Trophoblast cell (in vitro differentiated cells and primary cell): ENCODE data around the gene TUBB1.

Source experiments
- DNase-seq, 2 donors: peaks; one replicate each; pipeline ENCODE4 v3.0.0-alpha.2; 2016
- H2AFZ ChIP-seq: 2 replicates; pipeline ENCODE4 v1.6.1; 2013; ENCODE audit warnings: low read length, moderate library complexity, mild to moderate bottlenecking; ENCODE audit not compliant: insufficient read depth, poor library complexity
- H2AK5ac ChIP-seq: 2 replicates; pipeline ENCODE4 v1.6.1; 2013; ENCODE audit warnings: mild to moderate bottlenecking, low read length
- H2BK120ac ChIP-seq: 2 replicates; pipeline ENCODE4 v1.6.1; 2013; ENCODE audit warnings: low read length, mild to moderate bottlenecking, moderate library complexity; ENCODE audit not compliant: insufficient read depth, poor library complexity
- H2BK12ac ChIP-seq: 2 replicates; pipeline ENCODE4 v1.6.1; 2013; ENCODE audit warnings: mild to moderate bottlenecking, low read length, moderate library complexity
- H2BK5ac ChIP-seq: 2 replicates; pipeline ENCODE4 v1.6.1; 2013; ENCODE audit warnings: low read length, low read depth, moderate library complexity, mild to moderate bottlenecking; ENCODE audit not compliant: poor library complexity
- H3K14ac ChIP-seq: 2 replicates; pipeline ENCODE4 v1.6.1; 2013; ENCODE audit warnings: mild to moderate bottlenecking, low read length
- H3K18ac ChIP-seq: 2 replicates; pipeline ENCODE4 v1.6.1; 2013; ENCODE audit warnings: mild to moderate bottlenecking, low read length
- H3K23ac ChIP-seq: 2 replicates; pipeline ENCODE4 v1.6.1; 2013; ENCODE audit warnings: low read length
- H3K27ac ChIP-seq: 2 replicates; pipeline ENCODE4 v1.5.1; 2013; ENCODE audit warnings: low read depth, mild to moderate bottlenecking, inconsistent platforms, low read length, moderate library complexity
- H3K27me3 ChIP-seq: 2 replicates; pipeline ENCODE4 v1.6.1; 2013; ENCODE audit warnings: inconsistent platforms, mild to moderate bottlenecking, low read length, moderate library complexity; ENCODE audit not compliant: insufficient read depth
- H3K36me3 ChIP-seq, 2 experiments: 1 replicate in 1 of 2; 2 replicates in 1 of 2; pipeline ENCODE4 v1.6.1; 2013; ENCODE audit warnings: low read length in 2 of 2, mild to moderate bottlenecking in 2 of 2, moderate library complexity in 1 of 2; ENCODE audit not compliant: insufficient read depth in 2 of 2, control insufficient read depth in 1 of 2
- H3K4ac ChIP-seq: 2 replicates; pipeline ENCODE4 v1.6.1; 2013; ENCODE audit warnings: low read depth, mild to moderate bottlenecking, low read length, moderate library complexity
- H3K4me1 ChIP-seq, 2 experiments: 1 replicate in 1 of 2; 2 replicates in 1 of 2; pipeline ENCODE4 v1.6.1; 2013; ENCODE audit warnings: low read length in 2 of 2, mild to moderate bottlenecking in 2 of 2, moderate library complexity in 1 of 2; ENCODE audit not compliant: insufficient read depth in 2 of 2, control insufficient read depth in 1 of 2
- H3K4me2 ChIP-seq: 2 replicates; pipeline ENCODE4 v1.6.1; 2013; ENCODE audit warnings: inconsistent platforms, mild to moderate bottlenecking, low read length, moderate library complexity
- H3K4me3 ChIP-seq: 2 replicates; pipeline ENCODE4 v1.5.1; 2013; ENCODE audit warnings: mild to moderate bottlenecking, low read depth, low read length, inconsistent platforms
- H3K79me1 ChIP-seq: one replicate; pipeline ENCODE4 v1.6.1; 2013; ENCODE audit warnings: low read length
- H3K79me2 ChIP-seq: 2 replicates; pipeline ENCODE4 v1.6.1; 2013; ENCODE audit warnings: low read length, mild to moderate bottlenecking; ENCODE audit not compliant: control insufficient read depth, insufficient read depth, poor library complexity
- H3K9ac ChIP-seq: 2 replicates; pipeline ENCODE4 v1.6.1; 2013; ENCODE audit warnings: mild to moderate bottlenecking, low read length
- H3K9me3 ChIP-seq: 2 replicates; pipeline ENCODE4 v1.6.1; 2013; ENCODE audit warnings: low read depth, mild to moderate bottlenecking, control low read depth, inconsistent platforms, low read length; ENCODE audit not compliant: insufficient read depth
- H4K12ac ChIP-seq: 2 replicates; pipeline ENCODE4 v1.6.1; 2013; ENCODE audit warnings: low read depth, mild to moderate bottlenecking, low read length, moderate library complexity
- H4K8ac ChIP-seq: 2 replicates; pipeline ENCODE4 v1.6.1; 2013; ENCODE audit warnings: low read depth, mild to moderate bottlenecking, low read length, moderate library complexity
- H4K91ac ChIP-seq: one replicate; pipeline ENCODE4 v1.6.1; 2013; ENCODE audit warnings: low read depth, mild to moderate bottlenecking, low read length, moderate library complexity
- WGBS: extraction: QIAGEN DNeasy Blood & Tissue Kit; methylation state at CpG from one replicate; pipeline ENCODE4 v1.1.7; 2013; ENCODE audit warnings: missing lambda C conversion rate; ENCODE audit not compliant: insufficient read length, insufficient coverage; ENCODE audit errors: extremely low coverage; 5-methylcytosine and 5-hydroxymethylcytosine counted together

TUBB1 gene

GRCh38 chr20:59042796-59043631 lies 23.8 kb downstream of the TUBB1 start:
- DNase-seq, result peak; percentile 95 to 99
- WGBS, result no CpG with 5 or more reads among the region's 66 CpGs

DNA sequence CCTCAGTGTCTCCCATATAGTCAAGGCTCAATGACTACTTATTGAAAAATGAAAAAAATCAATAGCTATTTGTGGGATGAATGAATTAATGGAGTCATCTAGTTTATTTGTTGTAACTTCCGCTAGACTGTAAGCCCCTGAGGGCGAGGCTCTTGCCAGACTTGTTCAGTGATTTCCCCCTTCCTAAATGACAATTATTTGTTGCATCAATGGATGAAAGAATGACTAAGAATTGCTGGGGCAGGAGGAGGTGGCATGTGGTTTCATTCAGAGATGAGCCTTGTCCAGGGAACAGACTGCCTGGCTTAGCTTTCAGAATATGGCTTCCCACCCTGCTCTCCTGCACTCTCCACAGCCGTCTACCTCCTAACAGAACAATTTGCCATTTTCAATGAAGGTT lies 24.5 kb downstream of the TUBB1 start:
- no peak overlapping the region for H2BK120ac ChIP-seq
- H3K18ac ChIP-seq, result no peak overlapping the region
- H3K4me2 ChIP-seq, result no peak overlapping the region
- WGBS, result no CpG with 5 or more reads among the region's 3 CpGs
- no peak overlapping the region for H3K27ac ChIP-seq
- no peak overlapping the region for H2BK12ac ChIP-seq
- no peak overlapping the region for H3K4ac ChIP-seq
- no peak overlapping the region for H3K9ac ChIP-seq
- no peaks in the 10 kb centered on the region for H3K36me3 ChIP-seq
- H3K79me1 ChIP-seq, result peaks cover 6% of the 10 kb centered on the region
- peaks cover 3% of the 10 kb centered on the region for H3K79me2 ChIP-seq
- H4K91ac ChIP-seq, result no peak overlapping the region
- no peak overlapping the region for H2AFZ ChIP-seq
- H3K27me3 ChIP-seq, result no peaks in the 10 kb centered on the region
- no peak overlapping the region for H3K4me3 ChIP-seq
- H4K8ac ChIP-seq, result no peak overlapping the region
- H3K9me3 ChIP-seq, result no peaks in the 10 kb centered on the region
- H3K14ac ChIP-seq, result no peak overlapping the region
- peak; percentile 62 to 75 for DNase-seq
- H4K12ac ChIP-seq, result no peak overlapping the region
- H2AK5ac ChIP-seq, result no peak overlapping the region
- H3K4me1 ChIP-seq, result peaks cover 0 to 8% of the 10 kb centered on the region in 2 experiments
- H3K23ac ChIP-seq, result no peak overlapping the region
- no peak overlapping the region for H2BK5ac ChIP-seq

More at GRCh38 chr20:59042796-59043631, 23.8 kb downstream of the TUBB1 start:
- Histone ChIP-seq H4K8ac (peak overlapping the region; percentile 55), H2BK5ac (no peak overlapping the region), H3K4me2 (peak overlapping the region; percentile 81), H2BK120ac (no peak overlapping the region), H3K79me1 (peaks cover 6% of the 10 kb centered on the region), H3K14ac (no peak overlapping the region), H3K18ac (no peak overlapping the region), H4K91ac (no peak overlapping the region), H2AK5ac (no peak overlapping the region), H3K36me3 (no peaks in the 10 kb centered on the region), H4K12ac (peak overlapping the region; percentile 13), H3K4me3 (peak overlapping the region; percentile 81), H3K27ac (no peak overlapping the region), H3K79me2 (peaks cover 3% of the 10 kb centered on the region), H2BK12ac (no peak overlapping the region), H3K23ac (no peak overlapping the region), H3K27me3 (no peaks in the 10 kb centered on the region), H3K9ac (peak overlapping the region; percentile 50), H3K9me3 (no peaks in the 10 kb centered on the region), H3K4ac (no peak overlapping the region), H2AFZ (no peak overlapping the region), H3K4me1 (peaks cover 0 to 8% of the 10 kb centered on the region in 2 experiments)

DNA sequence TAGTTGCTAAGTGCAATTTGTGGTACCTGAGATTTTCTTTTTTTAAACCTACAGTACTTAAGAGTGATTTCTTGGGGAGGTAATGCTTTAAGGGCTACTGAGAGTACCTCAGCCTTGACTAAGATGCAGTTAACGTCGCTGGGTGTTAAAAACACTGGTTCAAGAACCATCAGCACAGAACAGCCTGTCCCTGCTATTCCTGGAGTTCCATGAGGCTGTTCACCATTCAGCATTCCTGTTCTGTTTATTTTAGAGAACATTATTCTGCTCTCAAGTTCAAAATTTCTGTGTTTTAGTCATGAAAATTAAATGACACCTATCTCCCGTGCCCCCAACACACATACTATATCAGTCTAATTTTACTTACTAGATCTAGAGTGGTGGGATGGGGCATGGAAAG lies 25.1 kb downstream of the TUBB1 start:
- Histone ChIP-seq H2BK12ac (no peak overlapping the region), H2AFZ (no peak overlapping the region), H3K27ac (no peak overlapping the region), H3K4me3 (no peak overlapping the region), H4K91ac (no peak overlapping the region), H3K27me3 (no peaks in the 10 kb centered on the region), H3K18ac (no peak overlapping the region), H3K36me3 (no peaks in the 10 kb centered on the region), H3K79me2 (peaks cover 3% of the 10 kb centered on the region), H2AK5ac (no peak overlapping the region), H3K4me1 (peaks cover 0 to 8% of the 10 kb centered on the region in 2 experiments), H3K9ac (no peak overlapping the region), H2BK5ac (no peak overlapping the region), H3K23ac (no peak overlapping the region), H3K4me2 (no peak overlapping the region), H2BK120ac (no peak overlapping the region), H4K8ac (no peak overlapping the region), H3K14ac (no peak overlapping the region), H3K4ac (no peak overlapping the region), H4K12ac (no peak overlapping the region), H3K9me3 (no peaks in the 10 kb centered on the region), H3K79me1 (peaks cover 6% of the 10 kb centered on the region)
- no CpG with 5 or more reads among the region's 3 CpGs for WGBS
- DNase-seq, result no peak

DNA sequence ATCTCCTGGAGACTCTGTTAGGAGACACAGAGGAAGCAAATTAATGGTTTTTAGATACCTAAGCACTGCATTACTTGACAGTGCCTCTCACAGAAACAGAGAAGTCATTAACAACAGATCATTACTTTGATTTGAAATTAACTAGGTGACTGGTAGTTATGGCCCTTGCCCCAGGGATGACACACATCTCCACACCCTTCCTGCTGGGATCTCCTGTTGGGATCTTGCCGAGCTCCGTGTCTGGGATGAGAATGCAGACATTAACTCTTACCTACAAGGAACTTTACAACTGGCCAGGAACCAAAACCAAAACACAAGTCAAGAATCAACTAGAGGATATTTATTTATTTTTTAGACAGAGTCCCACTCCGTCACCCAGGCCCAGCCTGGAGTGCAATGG lies 25.6 kb downstream of the TUBB1 start:
- H2BK5ac ChIP-seq, result no peak overlapping the region
- no peak overlapping the region for H4K91ac ChIP-seq
- no peak overlapping the region for H3K18ac ChIP-seq
- no peaks in the 10 kb centered on the region for H3K27me3 ChIP-seq
- H2AFZ ChIP-seq, result no peak overlapping the region
- H3K23ac ChIP-seq, result no peak overlapping the region
- H3K14ac ChIP-seq, result no peak overlapping the region
- no peak overlapping the region for H2BK12ac ChIP-seq
- no peak overlapping the region for H2AK5ac ChIP-seq
- H2BK120ac ChIP-seq, result no peak overlapping the region
- no peaks in the 10 kb centered on the region for H3K36me3 ChIP-seq
- no CpG with 5 or more reads among the region's 3 CpGs for whole genome bisulfite sequencing
- H3K9me3 ChIP-seq, result no peaks in the 10 kb centered on the region
- no peak overlapping the region for H4K8ac ChIP-seq
- no peak for DNase-seq
- no peak overlapping the region for H3K4me2 ChIP-seq
- no peak overlapping the region for H3K27ac ChIP-seq
- H3K4ac ChIP-seq, result no peak overlapping the region
- peaks cover 6% of the 10 kb centered on the region for H3K79me1 ChIP-seq
- H4K12ac ChIP-seq, result no peak overlapping the region
- H3K79me2 ChIP-seq, result peaks cover 3% of the 10 kb centered on the region
- H3K9ac ChIP-seq, result no peak overlapping the region
- H3K4me1 ChIP-seq, result peaks cover 0 to 8% of the 10 kb centered on the region in 2 experiments
- H3K4me3 ChIP-seq, result no peak overlapping the region
